Ascending aorta (tissue), 2 donors: ENCODE data around the gene EPO. TPM values are rescaled to one million over a fixed set of nuclear protein-coding genes. Genes with fewer than 3 reads are reported as not detected.

Experiments
- DNase-seq, 2 donors: peaks; one replicate each; pipeline ENCODE4 v3.0.0-alpha.2; 2019; ENCODE audit warnings: low spot score in 2 of 2
- H3K27ac ChIP-seq, 2 donors: fragments of 200-600 bp; sonication (generic); one replicate each; pipeline ENCODE4 v1.5.1; 2016 to 2017; ENCODE audit warnings: mild to moderate bottlenecking in 1 of 2
- H3K27me3 ChIP-seq: fragments of 200-600 bp; sonication (generic); one replicate; pipeline ENCODE4 v1.5.1; 2017
- H3K36me3 ChIP-seq, 2 donors: fragments of 200-600 bp; sonication (generic); one replicate each; pipeline ENCODE4 v1.5.1; 2016
- H3K4me1 ChIP-seq, 2 donors: fragments of 200-600 bp; sonication (generic); one replicate each; pipeline ENCODE4 v1.5.1; 2016 to 2017; ENCODE audit warnings: mild to moderate bottlenecking in 1 of 2
- H3K4me3 ChIP-seq, 2 donors: fragments of 200-600 bp; sonication (generic); one replicate each; pipeline ENCODE4 v1.5.1; 2016 to 2017; ENCODE audit warnings: mild to moderate bottlenecking in 1 of 2
- H3K9me3 ChIP-seq, 2 donors: fragments of 200-600 bp; sonication (generic); one replicate each; pipeline ENCODE4 v1.5.1; 2016
- CTCF ChIP-seq, 3 experiments: fragments of 200-600 bp in 2 of 3; fragments of 450-650 bp in 1 of 3; sonication (generic) in 2 of 3; IDR thresholded peaks; one replicate each; pipeline ENCODE4 v1.5.1; 2016 to 2019; ENCODE audit warnings: antibody characterized with exemption in 3 of 3, mild to moderate bottlenecking in 1 of 3, moderate library complexity in 1 of 3
- intact Hi-C: fragments of 100-400 bp; cut with DNase I; formaldehyde crosslinking; loops from one replicate; pipeline ENCODE4 v1.15.1; 2023
- total RNA-seq: library from RNA; depleted of rRNA; stranded (reverse); fragments of >200 nt; gene quantifications from one replicate; pipeline ENCODE4 v1.1.0, GENCODE V29; 2016

The EPO gene
- total RNA-seq, 1 donor from 2014 or later = not detected

- H3K27me3 ChIP-seq = no peaks in the 10 kb centered on the region
- H3K9me3 ChIP-seq = no peaks in the 10 kb centered on the region
- no peak for DNase-seq
- TF ChIP-seq CTCF (IDR thresholded peaks at IDR 0.05) = no peak
- no peak overlapping the region for H3K27ac ChIP-seq
- intact Hi-C loops = no loop called here
- H3K36me3 ChIP-seq = peaks cover 56 to 57% of the 10 kb centered on the region in 2 donors
- H3K4me3 ChIP-seq = no peak overlapping the region
- H3K4me1 ChIP-seq = peaks cover 10 to 26% of the 10 kb centered on the region in 2 donors
Observed at GRCh38 chr7:100688326-100688860, 31.9 kb upstream of the EPO start.

- intact Hi-C loops = loop anchor here (5.0 to 10.0 kb wide), 5 partner anchors 57 to 535 kb away; partner anchors contain the start of genes MOSPD3, NYAP1 and TRAPPC14
- H3K4me1 ChIP-seq = peaks cover 10 to 27% of the 10 kb centered on the region in 2 donors
- H3K4me3 ChIP-seq = no peak overlapping the region
Observed at GRCh38 chr7:100689230-100690135, 30.8 kb upstream of the EPO start.

GRCh38 chr7:100691676-100692577, 28.3 kb upstream of the EPO start:
- Histone ChIP-seq H3K4me1 (peaks cover 10 to 30% of the 10 kb centered on the region in 2 donors), H3K36me3 (peaks cover 21 to 22% of the 10 kb centered on the region in 2 donors), H3K9me3 (no peaks in the 10 kb centered on the region), H3K27me3 (no peaks in the 10 kb centered on the region), H3K4me3 (peak overlapping the region; percentile 92 to 96), H3K27ac (peak overlapping the region in 1 of 2 donors; percentile 20)
- intact Hi-C loops = loop anchor here (1.0 to 10.0 kb wide), 7 partner anchors 17 to 537 kb away; partner anchors contain the start of genes MOSPD3, NYAP1 and TRAPPC14
- TF ChIP-seq CTCF (IDR thresholded peaks at IDR 0.05) = peak; percentile 85 to 97 (median 92)
- peak in 1 of 2 donors; percentile 86 for DNase-seq

More at GRCh38 chr7:100689230-100690135, 30.8 kb upstream of the EPO start:
- TF ChIP-seq CTCF (IDR thresholded peaks at IDR 0.05) = no peak
- Histone ChIP-seq H3K27me3 (no peaks in the 10 kb centered on the region), H3K9me3 (no peaks in the 10 kb centered on the region), H3K36me3 (peaks cover 45 to 46% of the 10 kb centered on the region in 2 donors), H3K27ac (no peak overlapping the region)
- DNase-seq = no peak

- no peak for TF ChIP-seq CTCF (IDR thresholded peaks at IDR 0.05)
- no peak for DNase-seq
- intact Hi-C loops = loop anchor here (5.0 to 10.0 kb wide), 5 partner anchors 60 to 538 kb away; partner anchors contain the start of genes MOSPD3, NYAP1 and TRAPPC14
- no peaks in the 10 kb centered on the region for H3K27me3 ChIP-seq
- H3K4me3 ChIP-seq = peak overlapping the region; percentile 92 to 96
- peaks cover 10 to 30% of the 10 kb centered on the region in 2 donors for H3K4me1 ChIP-seq
- H3K9me3 ChIP-seq = no peaks in the 10 kb centered on the region
- no peak overlapping the region for H3K27ac ChIP-seq
- peaks cover 15 to 16% of the 10 kb centered on the region in 2 donors for H3K36me3 ChIP-seq
Observed at GRCh38 chr7:100692578-100692961, 27.7 kb upstream of the EPO start.
